VCaP (cell line): ENCODE data around the gene KCNK10.

Source experiments
- H3K27ac ChIP-seq: fragments of 450-650 bp; 2 replicates; pipeline ENCODE4 v1.5.1; 2017
- TF ChIP-seq, protein P1 (sequence below): fragments of 450-650 bp; conservative IDR thresholded peaks from 2 replicates; pipeline ENCODE4 v1.5.1; 2017; ENCODE audit warnings: mild to moderate bottlenecking, moderate library complexity

Gene KCNK10

DNA sequence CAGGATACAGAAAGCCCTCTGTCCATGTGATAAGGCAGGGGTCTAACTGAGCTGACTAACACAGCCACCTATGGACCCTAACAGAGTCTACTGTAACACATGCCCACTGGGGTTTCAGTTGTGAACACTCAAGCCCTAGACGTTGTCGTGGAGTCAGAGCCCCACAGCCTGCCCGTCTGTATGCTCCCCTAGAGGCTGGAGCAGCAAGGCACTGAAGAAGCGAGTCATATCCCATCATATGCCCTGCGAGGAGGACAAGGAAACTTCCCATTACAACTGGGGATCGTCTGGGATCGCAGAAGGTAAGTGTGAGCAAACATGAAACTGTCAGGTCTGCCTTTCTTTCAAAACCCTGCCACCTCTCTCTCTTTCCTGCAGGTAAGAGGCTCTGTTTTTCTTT lies 180.1 kb downstream of the KCNK10 start:
- no peak overlapping the region for H3K27ac ChIP-seq
- TF ChIP-seq, protein P1, sequence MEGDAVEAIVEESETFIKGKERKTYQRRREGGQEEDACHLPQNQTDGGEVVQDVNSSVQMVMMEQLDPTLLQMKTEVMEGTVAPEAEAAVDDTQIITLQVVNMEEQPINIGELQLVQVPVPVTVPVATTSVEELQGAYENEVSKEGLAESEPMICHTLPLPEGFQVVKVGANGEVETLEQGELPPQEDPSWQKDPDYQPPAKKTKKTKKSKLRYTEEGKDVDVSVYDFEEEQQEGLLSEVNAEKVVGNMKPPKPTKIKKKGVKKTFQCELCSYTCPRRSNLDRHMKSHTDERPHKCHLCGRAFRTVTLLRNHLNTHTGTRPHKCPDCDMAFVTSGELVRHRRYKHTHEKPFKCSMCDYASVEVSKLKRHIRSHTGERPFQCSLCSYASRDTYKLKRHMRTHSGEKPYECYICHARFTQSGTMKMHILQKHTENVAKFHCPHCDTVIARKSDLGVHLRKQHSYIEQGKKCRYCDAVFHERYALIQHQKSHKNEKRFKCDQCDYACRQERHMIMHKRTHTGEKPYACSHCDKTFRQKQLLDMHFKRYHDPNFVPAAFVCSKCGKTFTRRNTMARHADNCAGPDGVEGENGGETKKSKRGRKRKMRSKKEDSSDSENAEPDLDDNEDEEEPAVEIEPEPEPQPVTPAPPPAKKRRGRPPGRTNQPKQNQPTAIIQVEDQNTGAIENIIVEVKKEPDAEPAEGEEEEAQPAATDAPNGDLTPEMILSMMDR: no peak

DNA sequence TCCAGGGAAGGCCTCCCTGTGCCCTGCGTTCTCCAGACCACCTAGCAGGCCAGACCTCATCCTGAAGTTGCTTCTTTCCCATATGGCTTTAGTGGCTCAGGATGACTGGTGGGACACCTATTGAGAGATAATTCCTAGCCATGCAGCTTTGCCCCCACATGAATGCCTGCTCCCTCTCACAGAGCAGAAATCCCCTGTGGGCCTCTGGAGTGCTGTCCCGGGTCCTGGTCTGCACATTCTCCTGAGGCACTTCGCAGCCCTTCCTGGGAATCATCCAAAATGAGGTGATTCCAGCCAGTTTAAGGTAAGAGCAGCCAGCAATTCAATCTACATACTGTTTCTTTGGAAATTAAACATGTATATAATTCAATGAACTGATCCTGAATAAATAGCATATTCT lies 182.2 kb downstream of the KCNK10 start:
- H3K27ac ChIP-seq: no peak overlapping the region
- TF ChIP-seq, protein P1: no peak

DNA sequence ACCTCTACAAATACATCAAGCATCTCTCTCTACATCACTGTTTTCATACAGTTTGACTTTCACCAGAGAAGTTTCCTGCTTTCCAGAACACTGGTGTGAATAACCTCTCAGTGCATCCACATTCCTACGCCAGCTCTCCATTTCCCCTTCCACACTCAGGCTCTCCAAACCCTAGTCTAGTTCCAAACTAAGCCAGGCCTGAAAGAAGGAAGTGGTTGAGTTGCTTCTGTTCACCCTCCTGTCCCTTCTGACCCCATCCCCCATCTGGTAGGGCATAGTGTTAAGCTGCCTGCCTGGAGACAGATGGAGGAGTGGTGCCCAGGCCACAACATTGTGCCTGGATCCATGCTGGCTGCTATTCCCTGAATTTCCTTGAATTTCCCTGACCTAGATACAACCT lies 185.7 kb downstream of the KCNK10 start:
- no peak overlapping the region for H3K27ac ChIP-seq
- TF ChIP-seq, protein P1: no peak
